Left ventricle myocardium superior (tissue), 1 donor: ENCODE data around the gene TFDP2. TPM values are rescaled to one million over a fixed set of nuclear protein-coding genes. Genes with fewer than 3 reads are reported as not detected.
"Not testable (repeated sequence)": the region's sequence is repeated elsewhere in the genome, so short reads cannot be mapped to it uniquely, and the experiment has no call there.

Experiments used
- ATAC-seq: fragments of 200-7000 bp; cut with Tn5 transposase; one replicate; pipeline ENCODE4 v1.9.1; 2020; ENCODE audit warnings: mild to moderate bottlenecking, moderate library complexity
- DNase-seq: peaks from one replicate; pipeline ENCODE4 v3.0.0-alpha.2; 2020
- intact Hi-C: fragments of 100-400 bp; cut with micrococcal nuclease; formaldehyde crosslinking; loops from one replicate; pipeline ENCODE4 v1.11.0; 2022
- total RNA-seq: library from RNA; stranded (reverse); fragmentation: NEBNext Ultra II Directional; extraction: Animal tissue kit (Norgen Biotek cat#: 25700); gene quantifications from one replicate; pipeline ENCODE4 v1.2.1, GENCODE V29; 2021
- donor health status: DM: no; HTN: yes; CAD: no; lungs with severe emphysema.

TFDP2 gene
- total RNA-seq, 1 donor from 2014 or later = 62.4 TPM

DNA sequence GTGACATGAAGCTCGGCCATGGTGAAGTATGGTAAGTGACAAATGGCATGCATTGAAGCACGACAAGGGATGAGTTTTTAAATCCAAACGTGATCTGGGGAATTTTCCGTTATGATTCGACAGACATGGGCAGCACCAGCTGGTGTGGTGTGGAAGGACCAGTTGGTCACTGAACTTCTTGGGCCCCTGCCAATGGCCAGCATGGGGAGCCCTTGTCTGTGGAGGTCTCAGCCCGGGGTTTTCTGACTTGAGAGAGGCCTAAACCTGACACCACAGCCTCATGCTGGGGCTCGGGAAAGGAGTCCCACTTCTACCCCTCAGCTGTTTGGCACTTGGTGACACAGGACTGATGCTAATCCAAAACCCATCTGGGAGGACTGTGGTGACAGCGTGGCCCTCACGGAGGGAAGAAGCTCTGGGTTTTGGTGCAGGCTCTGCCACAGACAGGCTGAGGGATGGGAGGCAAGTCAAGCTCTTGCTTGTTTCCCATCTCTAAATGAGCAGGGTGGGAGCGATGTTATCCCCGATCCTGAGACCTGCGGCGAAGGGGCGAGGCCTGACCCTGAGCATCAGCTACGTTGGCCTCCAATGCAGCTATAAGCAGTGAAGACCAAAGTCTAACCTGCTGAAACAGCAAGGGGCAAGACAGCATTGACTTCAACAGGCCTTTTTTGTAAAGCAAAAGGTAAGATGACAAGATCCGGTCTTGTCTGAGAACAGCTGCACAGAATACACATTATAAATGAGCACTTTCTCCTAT, 203.4 kb downstream of the TFDP2 start:
- ATAC-seq = no peak
- no peak for DNase-seq
- intact Hi-C loops = no loop called here

DNA sequence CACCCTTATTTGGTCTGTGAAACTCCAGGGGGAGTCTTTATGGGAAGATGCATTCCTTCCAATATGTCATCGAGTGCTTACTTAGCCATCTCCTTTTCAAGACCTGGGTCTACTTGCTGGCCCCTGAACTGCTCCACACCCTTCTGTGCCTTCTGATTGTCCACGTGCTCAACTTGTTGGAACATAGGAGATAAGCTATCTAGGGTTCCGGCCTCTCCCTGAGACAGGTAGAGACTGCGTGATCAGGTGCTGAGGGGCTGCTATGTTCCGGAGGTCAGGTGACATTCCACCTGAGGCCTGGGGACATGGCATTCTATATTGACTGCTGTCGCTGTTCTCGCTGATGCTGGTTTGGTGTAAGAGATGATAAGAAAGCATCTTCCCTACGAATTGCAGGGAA, 207.3 kb downstream of the TFDP2 start:
- ATAC-seq (no peak), DNase-seq (no peak)
- intact Hi-C loops = no loop called here

DNA sequence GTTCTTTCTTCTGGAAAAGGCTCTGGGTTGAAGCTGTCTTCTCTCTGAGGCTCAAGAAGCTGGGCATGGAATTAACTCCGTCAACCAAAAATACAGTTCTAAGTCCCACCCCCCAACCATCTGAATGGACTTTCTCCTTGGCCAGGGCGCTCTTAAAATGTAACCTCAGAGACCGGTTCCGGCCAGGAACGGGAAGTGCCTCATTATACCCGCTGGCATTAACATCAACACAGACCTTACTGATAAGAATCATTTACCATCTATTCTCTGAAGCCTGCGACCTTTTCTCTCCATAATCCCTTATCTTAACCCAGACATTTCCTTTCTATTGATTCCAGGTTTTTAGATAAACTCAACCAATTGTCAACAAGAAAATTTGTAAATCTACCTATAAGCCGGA, 208.3 kb downstream of the TFDP2 start:
- ATAC-seq = no peak
- intact Hi-C loops = no loop called here

DNA sequence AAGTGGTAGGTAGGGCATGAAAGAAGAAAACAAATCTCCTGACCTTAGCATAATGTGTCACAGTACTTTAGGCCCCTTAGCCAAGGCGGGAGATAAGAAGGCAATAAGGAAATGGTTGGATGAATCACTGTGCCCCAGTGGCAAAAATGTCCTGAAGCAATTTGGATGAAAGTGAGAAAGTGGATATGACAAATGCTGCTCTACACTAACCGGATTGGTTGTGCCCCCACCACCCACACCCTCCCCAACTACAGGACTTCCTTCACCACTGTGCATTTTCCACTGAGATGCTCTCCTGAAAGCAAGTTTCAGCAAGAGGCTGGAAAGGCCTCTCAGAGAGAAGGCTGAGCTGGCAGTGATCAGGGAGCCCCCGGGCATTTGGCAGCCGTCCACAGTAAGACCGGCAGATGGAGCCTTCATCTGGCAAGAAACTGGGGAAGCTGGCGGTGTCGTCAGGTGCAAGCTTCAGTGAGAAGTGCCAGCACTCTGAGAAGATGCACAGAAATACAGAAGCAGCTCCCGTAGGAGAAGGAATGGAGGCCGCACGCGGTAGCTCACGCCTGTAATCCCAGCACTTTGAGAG, 209.1 kb downstream of the TFDP2 start:
- intact Hi-C loops = no loop called here
- DNase-seq (peak; percentile 38), ATAC-seq (peak; percentile 32)

More for the DNA sequence above, 208.3 kb downstream of the TFDP2 start:
- no peak for DNase-seq

DNA sequence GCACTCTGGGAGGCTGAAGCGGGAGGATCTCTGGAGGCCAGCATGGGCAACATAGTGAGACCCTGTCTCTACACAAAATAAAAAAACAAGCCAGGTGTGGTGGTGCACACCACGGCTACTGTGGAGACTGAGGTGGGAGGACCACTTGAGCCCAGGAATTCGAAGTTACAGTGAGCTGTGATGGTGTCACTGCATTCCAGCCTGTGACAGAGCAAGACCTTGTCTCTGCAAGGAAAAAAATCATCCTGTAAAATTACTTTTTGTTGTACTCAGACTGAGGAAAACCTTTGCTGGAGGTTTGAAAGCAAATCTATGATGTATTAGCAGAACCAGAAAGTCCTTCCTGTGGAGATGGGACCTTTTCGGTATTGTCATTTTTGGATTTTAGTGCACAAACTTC, 209.6 kb downstream of the TFDP2 start:
- DNase-seq = no peak
- ATAC-seq = no peak
- intact Hi-C loops = no loop called here

DNA sequence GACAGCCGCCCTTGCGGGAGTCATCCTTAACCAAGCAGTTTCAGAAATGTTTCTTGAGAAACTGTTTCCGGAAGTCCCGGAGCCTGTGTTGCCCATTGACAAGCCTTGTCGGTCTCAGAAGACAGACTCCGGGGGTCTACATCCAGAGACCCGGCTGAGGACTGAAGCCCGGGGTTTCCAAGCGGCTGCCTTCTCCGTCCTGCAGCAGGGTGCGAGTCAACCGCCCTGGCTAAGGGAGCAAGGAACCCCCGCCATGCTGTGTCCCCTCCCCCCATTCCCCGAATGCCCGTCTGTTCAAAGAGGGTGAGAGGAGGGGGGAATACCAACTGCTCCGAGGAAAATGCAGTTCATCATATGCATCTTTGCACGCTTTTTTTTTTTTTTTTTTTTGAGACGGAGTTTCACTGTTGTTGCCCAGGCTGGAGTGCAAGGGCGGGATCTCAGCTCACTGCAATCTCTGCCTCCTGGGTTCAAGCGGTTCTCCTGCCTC, 211.3 kb downstream of the TFDP2 start:
- intact Hi-C loops = no loop called here
- ATAC-seq = no peak
- no peak for DNase-seq

DNA sequence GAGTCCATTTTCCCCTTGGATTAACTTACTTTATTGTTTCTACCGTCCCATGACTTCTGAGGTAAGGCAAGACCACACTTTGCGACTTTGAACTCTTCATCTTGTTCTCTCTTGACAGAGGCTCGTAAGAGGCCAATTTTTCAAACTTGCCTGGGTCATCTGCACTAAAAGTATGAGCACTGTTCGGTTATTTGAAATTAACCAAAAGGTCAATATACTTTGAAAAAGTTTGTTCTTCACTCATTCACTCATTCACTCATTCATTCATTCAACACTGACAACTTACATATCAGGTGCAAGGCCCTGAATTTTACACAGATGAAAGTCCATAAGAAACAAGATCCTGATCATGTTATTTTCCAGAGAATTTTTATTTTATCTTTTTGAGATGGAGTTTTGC, 215.0 kb downstream of the TFDP2 start:
- DNase-seq = no peak
- intact Hi-C loops = no loop called here
- ATAC-seq = no peak

DNA sequence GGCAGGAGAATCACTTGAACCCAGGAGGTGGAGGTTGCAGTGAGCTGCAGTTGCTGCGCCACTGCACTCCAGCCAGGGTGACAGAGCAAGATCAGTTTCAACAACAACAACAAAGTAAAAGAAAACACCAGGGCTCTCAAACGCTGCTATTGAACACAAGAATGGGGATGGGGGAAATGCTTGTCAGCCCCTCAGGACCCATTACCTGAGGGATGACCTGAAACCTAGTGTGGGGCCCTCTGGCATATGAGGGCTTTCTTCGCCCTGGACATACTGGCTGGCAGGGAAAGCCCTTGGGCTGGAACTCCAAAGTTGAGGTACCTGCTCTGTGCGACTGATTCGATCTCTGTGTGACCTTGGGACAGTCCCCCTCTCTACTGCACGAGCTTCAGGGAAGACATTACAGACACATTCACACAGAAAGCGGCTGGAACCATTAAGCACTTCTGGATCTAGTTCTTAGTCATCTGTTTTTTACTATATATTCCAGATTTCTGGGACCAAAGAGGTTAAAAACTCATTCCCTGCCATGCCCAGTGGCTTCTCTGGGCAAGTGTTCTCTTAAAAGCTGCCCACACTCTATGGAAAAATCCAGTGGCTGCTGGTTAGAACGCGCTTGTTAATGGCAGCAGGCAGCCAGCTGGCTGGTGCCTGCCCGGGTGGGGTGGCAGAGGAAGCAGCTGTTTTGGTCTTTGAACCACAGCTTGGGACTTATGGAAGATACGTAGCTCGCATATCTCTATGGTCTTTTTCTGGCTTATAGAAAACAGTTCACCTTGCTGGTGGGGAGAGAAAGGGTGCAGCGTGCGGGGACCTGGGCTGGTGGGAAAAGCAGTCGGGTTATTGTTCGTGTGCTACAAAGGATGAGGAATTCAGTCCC, 215.7 kb downstream of the TFDP2 start:
- intact Hi-C loops = no loop called here
- ATAC-seq (no peak), DNase-seq (no peak)

DNA sequence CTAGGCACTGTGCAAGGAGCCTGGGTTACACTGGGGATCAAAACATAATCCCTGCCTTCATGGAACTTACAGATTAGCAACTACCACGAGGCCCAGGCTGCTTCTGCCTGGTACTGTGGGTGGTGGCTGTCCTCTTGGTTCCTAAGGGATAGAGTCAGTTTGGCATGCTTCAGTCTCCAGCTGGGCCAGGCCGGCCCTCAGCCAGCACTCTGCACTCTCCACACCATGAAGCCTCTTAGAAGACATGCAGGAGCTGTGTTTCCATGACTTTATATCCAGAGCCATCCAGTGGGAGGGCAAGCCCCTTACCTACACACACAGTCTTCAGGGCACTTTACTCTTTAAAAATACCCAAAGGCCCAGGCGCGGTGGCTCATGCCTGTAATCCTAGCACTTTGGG, 218.5 kb downstream of the TFDP2 start:
- DNase-seq = no peak
- intact Hi-C loops = no loop called here
- no peak for ATAC-seq

DNA sequence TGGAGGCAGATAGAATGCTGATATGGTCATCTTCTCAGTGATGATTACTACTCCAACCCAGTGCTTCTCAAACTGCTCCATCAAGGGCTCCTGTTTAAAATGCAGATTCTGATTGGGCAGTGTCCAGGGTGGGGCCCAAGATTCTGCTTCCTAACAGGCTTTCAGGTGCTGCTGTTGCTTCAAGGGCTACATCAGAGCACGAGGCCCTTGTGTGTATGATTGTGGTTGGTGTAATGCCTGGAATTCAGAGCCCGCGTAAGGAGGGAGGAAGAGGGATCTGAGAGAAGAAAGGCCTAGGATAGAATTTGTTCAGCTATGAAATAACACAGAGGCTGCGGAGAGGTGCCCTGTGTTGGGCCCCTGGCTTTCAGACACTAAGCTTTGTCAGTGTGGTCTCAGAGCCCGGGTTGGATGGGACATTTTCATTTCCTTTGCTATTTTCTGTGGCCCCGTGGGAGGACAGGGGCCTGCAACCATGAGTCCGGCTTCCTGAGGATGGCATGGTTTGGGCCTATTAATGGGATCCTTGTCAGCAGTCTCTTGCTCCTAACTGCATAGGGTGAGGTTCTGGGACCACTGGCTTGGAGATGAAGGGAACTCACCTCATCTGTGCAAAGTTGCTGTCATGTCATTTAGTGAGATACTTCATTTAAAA, 219.9 kb downstream of the TFDP2 start:
- intact Hi-C loops = no loop called here
- no peak for ATAC-seq
- no peak for DNase-seq

DNA sequence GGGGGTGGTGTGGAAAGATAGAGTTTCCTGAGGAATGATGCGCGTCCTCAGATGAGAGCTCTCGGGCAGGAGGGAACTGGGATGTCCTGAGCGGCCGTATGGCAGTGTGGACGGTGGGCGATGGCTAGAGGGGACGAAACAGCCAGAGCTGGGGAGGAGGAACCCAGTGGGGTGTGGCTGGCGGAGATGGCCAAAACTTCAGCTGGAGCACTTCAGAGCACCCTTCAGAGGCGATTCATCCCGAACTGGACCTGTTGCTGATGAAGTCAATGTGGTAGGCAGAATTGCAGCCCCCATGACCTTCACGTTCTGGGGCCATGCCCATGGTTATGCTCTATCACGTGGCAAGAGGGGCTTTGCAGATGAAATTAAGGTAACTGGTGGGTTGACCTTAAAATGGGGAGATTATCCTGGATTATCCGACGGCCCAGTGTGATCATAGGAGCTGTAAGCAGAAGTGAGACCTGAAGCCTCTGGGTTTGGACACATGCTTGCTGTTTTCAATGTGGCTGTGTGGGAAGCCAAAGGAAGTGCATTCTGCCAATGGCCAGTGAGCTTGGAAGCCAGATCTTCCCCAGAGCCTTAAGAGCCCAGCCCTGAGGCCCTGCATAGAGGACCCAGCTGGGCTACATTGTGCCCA, 220.6 kb downstream of the TFDP2 start:
- peak; percentile 27 for ATAC-seq

DNA sequence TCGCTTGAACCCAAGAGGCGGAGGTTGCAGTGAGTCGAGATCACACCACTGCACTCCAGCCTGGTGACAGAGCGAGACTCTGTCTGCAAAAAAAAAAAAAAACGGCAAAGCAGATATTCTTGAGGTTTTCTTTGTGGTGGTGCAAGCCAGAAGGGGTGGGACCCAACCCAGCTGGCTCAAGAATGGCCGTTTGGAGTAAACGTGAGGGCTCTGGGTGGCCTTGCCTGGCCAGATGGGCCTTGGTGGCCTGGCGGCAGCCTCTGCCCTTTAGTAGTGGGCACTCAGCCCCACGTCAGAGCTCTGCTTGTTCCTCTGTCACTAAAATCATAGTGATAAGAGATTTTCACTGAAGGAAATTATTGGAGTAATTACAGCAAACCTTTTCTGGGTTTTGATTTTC, 222.4 kb downstream of the TFDP2 start:
- intact Hi-C loops = no loop called here
- no peak for DNase-seq
- ATAC-seq = no peak

More for the DNA sequence above, 220.6 kb downstream of the TFDP2 start:
- intact Hi-C loops = no loop called here
- no peak for DNase-seq

DNA sequence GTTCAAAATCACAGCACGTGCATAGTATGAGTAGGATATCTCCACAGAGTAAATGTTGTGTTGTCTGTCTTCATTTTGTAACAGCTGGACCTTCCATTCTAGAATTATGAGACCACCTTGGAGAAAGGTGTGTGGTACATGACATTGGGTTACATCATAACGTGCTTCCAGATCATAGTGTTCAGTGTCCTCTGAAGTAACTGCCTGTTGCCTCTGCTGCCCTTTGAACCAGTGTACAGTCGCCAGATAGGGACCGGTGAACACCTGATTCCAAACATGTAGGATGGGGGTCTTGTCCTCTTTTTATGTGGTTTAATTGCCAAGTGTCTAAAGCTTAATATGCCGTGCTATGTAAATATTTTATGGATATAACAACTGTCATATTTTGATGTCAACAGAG, 223.7 kb downstream of the TFDP2 start:
- DNase-seq, intact Hi-C loops, ATAC-seq: not testable (repeated sequence)

DNA sequence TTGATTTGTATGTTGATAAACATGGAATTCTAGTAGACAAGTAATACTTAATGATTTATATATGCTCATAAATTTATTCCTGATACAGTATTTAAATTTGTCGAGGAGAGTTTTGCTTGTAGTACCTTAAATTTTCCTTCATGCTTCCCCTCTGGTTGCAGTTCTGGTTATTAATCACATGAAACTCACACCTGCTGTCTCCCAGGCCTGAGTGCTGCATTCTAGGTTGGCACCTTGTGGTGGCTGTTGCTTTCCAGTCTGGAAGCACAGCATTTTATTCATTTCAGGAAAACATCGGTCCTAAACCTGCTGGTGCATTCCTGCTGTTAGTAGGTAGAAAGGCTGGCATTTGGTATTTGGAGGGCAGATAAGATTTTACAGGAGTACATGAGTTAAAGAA, 228.0 kb downstream of the TFDP2 start:
- no peak for ATAC-seq
- intact Hi-C loops = no loop called here
- no peak for DNase-seq

DNA sequence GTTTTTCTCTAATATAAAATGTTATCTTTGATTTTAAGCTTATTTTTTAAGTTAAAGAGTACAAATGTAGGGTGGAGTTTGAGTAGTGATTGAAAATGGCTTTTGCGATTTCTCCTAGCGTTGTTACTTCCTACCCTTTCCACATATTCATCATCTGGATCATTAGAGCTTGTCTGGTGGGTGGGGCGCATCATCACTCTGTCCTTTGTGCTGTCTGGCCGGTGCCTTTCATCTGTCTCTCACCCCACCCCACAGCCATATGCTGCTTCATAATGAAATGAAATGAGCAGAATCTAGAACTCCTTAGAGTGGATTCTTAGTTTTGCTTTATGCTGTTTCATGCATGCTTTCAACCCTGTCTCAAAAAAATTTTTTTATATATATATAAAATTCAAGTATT, 228.6 kb downstream of the TFDP2 start:
- intact Hi-C loops = no loop called here
- no peak for DNase-seq
- ATAC-seq = no peak

DNA sequence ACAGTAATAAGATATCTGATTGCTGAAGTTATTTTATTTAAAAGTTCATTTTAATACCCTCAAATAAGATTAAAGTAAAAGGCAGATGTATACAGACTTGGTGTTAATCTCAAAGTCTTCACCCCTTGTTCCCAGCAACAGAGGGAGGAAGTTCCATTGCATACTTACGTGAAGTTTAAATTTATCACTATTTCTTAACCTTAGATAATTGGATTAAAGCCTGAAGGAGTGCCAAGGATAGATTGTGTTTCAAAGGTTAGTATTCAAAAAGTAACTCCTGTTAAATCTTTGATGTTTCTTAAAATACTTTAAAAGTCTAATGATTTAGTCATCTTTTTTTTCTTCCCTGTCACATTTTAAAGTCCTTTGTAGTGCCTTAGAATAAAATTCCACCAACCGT, 233.6 kb downstream of the TFDP2 start:
- intact Hi-C loops = no loop called here
- ATAC-seq = no peak

DNA sequence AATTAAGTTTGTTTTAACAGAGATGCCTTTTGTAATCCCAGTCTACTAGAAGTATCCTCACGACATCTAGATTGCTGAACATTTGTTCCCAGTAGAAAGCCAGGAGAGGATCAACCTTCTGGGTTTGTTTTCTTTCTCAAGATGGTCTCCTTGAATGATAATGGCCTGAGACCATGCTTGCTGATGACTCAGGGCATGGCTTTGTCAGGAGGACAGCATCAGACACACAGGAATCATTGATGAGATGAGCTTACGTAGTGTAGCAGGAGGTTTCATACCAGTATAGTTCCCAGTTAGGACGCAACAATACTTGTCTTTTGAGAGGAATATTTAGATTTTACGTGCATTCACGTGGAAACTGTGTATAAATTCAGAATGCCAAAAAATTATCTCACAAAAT, 234.3 kb downstream of the TFDP2 start:
- no peak for ATAC-seq

More for the DNA sequence above, 233.6 kb downstream of the TFDP2 start:
- DNase-seq = no peak

DNA sequence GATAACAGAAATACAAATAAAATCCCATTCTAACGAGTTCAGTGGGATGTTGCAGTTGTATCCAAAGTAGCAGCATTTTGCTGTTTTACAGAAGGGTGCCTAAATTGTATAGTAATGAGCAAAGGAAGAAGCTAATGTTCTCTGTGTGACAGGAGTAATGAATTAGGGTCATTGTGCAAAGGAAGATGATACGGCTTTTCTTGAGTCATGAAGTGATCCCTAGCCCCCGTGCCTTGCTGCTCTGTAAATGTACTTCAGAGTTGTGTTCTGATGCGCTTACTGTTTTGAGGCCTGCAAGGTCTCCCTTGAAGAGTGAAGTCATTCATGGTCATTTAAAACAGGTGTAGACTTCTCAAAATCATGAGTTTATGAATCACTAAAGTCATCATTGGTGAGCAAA, 235.0 kb downstream of the TFDP2 start:
- DNase-seq (no peak), ATAC-seq (no peak)
- intact Hi-C loops = loop anchor here (5.0 kb wide), 1 partner anchor 172 kb away; no protein-coding TSS in a partner anchor

More for the DNA sequence above, 234.3 kb downstream of the TFDP2 start:
- intact Hi-C loops = no loop called here
- no peak for DNase-seq
